ENCODE results near the gene CATSPERZ.

- TF ChIP-seq, protein P1, sequence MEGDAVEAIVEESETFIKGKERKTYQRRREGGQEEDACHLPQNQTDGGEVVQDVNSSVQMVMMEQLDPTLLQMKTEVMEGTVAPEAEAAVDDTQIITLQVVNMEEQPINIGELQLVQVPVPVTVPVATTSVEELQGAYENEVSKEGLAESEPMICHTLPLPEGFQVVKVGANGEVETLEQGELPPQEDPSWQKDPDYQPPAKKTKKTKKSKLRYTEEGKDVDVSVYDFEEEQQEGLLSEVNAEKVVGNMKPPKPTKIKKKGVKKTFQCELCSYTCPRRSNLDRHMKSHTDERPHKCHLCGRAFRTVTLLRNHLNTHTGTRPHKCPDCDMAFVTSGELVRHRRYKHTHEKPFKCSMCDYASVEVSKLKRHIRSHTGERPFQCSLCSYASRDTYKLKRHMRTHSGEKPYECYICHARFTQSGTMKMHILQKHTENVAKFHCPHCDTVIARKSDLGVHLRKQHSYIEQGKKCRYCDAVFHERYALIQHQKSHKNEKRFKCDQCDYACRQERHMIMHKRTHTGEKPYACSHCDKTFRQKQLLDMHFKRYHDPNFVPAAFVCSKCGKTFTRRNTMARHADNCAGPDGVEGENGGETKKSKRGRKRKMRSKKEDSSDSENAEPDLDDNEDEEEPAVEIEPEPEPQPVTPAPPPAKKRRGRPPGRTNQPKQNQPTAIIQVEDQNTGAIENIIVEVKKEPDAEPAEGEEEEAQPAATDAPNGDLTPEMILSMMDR (IDR thresholded peaks at IDR 0.05): no peak
- TF ChIP-seq POLR2A (IDR thresholded peaks at IDR 0.05): no peak
These were observed 38.5 kb upstream of the CATSPERZ start for GRCh38 chr11:64261556-64262080.

Measured in testis (tissue), 2 donors.